Activated naive CD4-positive, alpha-beta T cell treated with anti-CD3 and anti-CD28 coated beads, Interleukin-2, amount 50 U/mL, for 72 hours (primary cell): ENCODE data around the gene NHLH1. TPM values are rescaled to one million over a fixed set of nuclear protein-coding genes. Genes with fewer than 3 reads are reported as not detected.
A peak's percentile ranks its signal among the peaks of the same experiment; 100 is the strongest.

Experiments
- ATAC-seq, 2 donors: fragments of 150-1000 bp; cut with Tn5 transposase; 2 replicates each; pipeline ENCODE4 v1.10.0; 2021; ENCODE audit warnings: mild to moderate bottlenecking in 2 of 2, moderate library complexity in 2 of 2
- DNase-seq, 2 donors: peaks; one replicate each; pipeline ENCODE4 v3.0.0; 2021 to 2022; ENCODE audit warnings: low spot score in 2 of 2
- H3K27ac Mint-ChIP-seq, 2 donors: one replicate each; pipeline ENCODE4 v1.8.0; 2022; ENCODE audit warnings: mild to moderate bottlenecking in 2 of 2, mixed read lengths in 2 of 2
- H3K36me3 Mint-ChIP-seq, 2 donors: one replicate each; pipeline ENCODE4 v1.8.0; 2022; ENCODE audit warnings: mixed read lengths in 2 of 2
- H3K9me3 Mint-ChIP-seq, 2 donors: one replicate each; pipeline ENCODE4 v1.8.0; 2022; ENCODE audit warnings: mixed read lengths in 2 of 2
- total RNA-seq, 2 donors: library from RNA; stranded (reverse); gene quantifications; one replicate each; pipeline ENCODE4 v1.2.3, GENCODE V29; 2022

NHLH1 gene
- total RNA-seq, 2 donors from 2014 or later: 0.46 to 0.68 TPM

DNA sequence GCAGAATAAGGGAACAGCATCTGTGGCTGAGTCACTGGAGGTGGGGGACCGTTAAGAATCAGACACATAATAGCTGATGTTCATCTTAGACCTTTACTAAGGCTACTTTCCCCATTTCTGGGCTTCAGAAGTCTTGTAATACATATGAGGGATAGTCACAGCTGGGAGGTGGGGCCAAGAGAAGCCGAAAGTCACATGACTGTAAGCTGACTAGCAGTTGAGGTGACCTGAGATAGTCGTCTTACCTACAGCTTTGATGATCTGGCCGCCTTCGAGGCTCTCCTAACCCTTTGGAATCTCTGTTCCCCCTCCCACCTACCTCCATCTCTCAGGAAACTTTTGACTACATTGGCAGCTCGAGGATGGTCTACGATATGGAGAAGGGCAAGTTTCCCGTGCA lies 14.3 kb upstream of the NHLH1 start:
- Mint-ChIP-seq H3K27ac (peak overlapping the region in 1 of 2 donors; percentile 73), H3K9me3 (no peaks in the 10 kb centered on the region), H3K36me3 (peaks cover 0 to 4% of the 10 kb centered on the region in 2 donors)
- DNase-seq (no peak), ATAC-seq (no peak)

DNA sequence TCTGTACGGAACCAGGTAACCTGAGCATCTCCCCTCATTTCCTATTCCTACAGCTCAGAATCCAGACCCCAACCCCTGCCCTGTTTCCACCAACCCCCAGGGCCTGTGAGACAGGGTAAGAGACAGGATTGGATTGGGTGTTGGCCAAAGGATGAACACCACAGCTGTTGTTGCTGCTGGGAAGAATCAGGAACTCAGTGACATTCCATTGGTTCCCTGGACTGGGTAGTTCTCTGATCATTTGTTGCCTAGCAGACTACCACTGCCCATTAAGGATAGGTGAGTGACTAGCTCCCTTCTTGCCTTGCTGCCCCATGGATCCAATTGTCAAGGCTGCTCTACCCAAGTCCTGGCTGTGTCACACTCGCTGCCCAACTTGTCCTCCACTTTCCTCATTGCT lies 13.6 kb upstream of the NHLH1 start:
- H3K9me3 Mint-ChIP-seq: no peaks in the 10 kb centered on the region
- peak overlapping the region in 1 of 2 donors; percentile 73 for H3K27ac Mint-ChIP-seq
- DNase-seq (no peak), ATAC-seq (no peak)
- H3K36me3 Mint-ChIP-seq: peaks cover 5 to 8% of the 10 kb centered on the region in 2 donors

DNA sequence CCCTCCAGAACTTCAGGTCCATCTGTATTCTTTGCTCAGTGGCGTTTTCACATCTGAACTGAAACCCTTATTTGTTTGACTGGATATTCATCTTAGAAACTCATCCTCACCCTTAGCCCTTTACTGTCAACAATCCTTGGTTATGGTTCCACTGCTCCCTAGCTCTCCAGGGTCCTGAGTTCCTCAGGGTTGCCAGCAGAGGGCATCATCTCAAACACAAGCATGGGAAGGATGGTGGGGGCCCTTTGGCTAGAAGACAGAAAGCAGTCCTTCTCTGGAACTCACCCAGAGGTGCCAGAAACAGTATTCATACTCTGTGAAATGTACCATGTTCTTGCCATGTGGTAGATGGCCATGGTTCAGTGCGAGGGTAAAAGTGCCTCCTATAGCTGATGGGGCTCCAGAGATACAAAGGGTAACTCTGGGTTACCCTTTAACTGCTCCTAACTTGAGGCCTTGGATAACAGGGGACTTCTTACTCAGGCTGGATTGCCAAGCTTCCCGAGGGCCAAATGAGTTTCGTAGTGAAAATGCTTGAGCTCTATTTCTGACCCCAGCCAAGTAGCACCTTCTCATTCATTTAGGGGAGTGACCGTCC lies 12.4 kb upstream of the NHLH1 start:
- Mint-ChIP-seq H3K9me3 (no peaks in the 10 kb centered on the region), H3K36me3 (peaks cover 11 to 12% of the 10 kb centered on the region in 2 donors), H3K27ac (peak overlapping the region in 1 of 2 donors; percentile 51)
- ATAC-seq (peak; percentile 33 to 51), DNase-seq (no peak)

DNA sequence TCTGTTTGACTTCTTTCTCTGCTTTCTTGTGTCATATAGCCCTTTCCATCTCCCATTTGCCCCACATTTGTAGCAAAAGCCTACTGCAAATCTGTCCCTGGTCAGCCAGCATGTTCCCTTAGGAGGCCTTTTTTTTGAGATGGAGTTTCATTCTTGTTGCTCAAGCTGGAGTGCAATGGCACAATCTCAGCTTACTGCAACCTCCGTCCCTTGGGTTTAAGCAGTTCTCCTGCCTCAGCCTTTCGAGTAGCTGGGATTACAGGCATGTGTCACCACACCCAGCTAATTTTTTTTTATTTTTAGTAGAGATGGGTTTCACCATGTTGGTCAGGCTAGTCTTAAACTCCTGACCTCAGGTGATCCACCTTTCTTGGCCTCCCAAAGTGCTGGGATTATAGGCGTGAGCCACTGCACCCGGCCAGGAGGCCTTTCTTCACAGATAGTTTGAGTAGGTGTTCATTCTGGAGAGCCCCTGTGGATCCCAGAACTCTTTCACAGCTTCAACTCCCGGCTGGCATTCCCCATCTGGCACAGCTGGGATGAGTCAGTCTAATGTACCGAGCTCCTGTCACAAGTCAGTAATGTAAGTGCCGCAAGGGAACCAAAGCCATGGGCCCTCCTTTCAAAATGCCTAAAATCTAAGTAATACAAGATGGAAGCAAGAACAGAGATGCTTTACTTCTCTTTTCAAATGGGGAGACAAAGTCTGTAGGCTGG lies 9.4 kb upstream of the NHLH1 start:
- DNase-seq: no peak
- H3K27ac Mint-ChIP-seq: no peak overlapping the region
- no peaks in the 10 kb centered on the region for H3K9me3 Mint-ChIP-seq
- peaks cover 11 to 12% of the 10 kb centered on the region in 2 donors for H3K36me3 Mint-ChIP-seq
- no peak for ATAC-seq

DNA sequence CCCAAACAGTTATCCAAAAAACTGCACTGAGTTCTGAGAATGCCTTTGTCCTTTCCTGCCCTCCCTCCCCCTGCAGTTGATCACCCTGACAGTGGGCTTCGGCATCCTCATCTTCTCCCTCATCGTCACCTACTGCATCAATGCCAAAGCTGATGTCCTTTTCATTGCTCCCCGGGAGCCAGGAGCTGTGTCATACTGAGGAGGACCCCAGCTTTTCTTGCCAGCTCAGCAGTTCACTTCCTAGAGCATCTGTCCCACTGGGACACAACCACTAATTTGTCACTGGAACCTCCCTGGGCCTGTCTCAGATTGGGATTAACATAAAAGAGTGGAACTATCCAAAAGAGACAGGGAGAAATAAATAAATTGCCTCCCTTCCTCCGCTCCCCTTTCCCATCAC lies 8.8 kb upstream of the NHLH1 start:
- Mint-ChIP-seq H3K36me3 (peaks cover 11 to 12% of the 10 kb centered on the region in 2 donors), H3K27ac (peak overlapping the region; percentile 63 to 78), H3K9me3 (no peaks in the 10 kb centered on the region)
- DNase-seq (no peak), ATAC-seq (no peak)

DNA sequence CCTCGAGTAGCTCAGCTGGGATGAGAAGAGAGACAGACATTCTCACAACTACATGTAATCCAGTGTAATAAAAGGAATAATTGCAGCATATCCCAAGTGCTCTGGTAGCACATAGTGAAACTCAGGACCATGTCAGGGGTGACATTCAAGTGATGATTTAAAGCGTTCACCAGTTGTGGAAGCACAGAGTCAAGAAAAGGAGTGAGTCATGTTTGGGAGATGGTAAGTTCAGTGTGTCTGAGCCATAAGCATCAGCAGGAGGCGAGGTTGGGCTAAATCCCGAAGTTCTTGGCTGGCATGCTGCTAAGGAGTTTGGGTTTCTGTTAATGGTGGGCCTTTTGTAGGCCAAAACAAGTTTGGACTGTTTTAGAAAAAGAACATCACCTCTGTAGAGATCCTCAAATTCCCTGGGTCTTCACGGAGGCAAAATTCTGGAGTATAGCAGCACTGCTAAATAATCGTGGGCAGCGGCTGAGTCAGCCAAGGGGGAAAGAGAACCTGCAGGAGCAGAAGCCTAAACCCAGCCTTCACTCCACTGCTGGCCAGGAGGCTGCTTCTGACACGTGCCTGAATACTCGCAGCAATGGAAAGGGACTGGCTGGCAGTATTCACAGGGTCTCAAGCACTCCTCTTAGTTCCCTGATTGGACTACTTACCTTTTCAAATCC lies 7.2 kb upstream of the NHLH1 start:
- no peaks in the 10 kb centered on the region for H3K9me3 Mint-ChIP-seq
- DNase-seq (no peak), ATAC-seq (peak in 1 of 2 donors; percentile 18)
- H3K27ac Mint-ChIP-seq: peak overlapping the region in 1 of 2 donors; percentile 47
- H3K36me3 Mint-ChIP-seq: peaks cover 8 to 11% of the 10 kb centered on the region in 2 donors

DNA sequence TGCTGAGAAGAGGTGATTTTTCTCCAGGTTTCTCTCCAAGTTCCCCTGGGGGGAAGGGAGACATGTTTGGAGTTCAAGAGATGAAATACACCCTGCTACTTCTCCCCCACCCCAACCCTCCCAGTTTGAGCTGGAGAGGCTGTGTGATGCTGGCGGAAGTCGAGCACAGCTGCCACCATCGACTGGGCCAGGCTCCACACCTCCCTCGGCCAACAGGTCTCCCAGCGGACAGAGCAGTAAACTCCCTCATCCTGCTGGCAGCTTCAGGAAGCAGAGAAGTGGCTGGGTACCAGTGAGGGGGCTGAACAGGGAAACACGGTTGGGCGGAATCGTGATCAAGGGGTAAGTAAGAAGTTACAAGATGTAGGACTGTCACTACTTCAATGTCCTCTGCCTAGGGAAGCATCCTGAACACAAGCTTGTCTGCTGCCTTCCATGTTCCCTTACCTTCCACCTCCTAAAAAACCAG lies 6.6 kb upstream of the NHLH1 start:
- ATAC-seq: no peak

DNA sequence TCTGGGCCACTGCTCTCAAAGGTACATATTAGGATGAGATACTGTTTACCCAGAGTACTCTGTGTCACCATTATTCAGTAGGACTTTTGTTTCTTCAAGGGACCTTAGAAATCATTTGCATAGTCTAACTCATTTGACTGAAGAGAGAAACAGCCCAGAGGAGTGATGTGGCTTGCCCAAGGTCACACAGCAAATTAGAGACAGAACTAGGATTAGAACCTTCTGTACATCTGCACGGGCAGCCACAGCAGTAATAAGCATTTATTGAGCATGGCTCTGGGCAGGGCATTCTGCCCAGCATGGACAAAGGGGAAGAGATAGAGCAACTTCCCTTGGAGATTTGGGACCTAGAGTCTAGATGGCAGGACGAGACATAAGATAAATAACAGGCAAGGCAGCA lies 5.7 kb upstream of the NHLH1 start:
- ATAC-seq: no peak
- Mint-ChIP-seq H3K9me3 (no peaks in the 10 kb centered on the region), H3K36me3 (peaks cover 8 to 11% of the 10 kb centered on the region in 2 donors), H3K27ac (peak overlapping the region; percentile 6 to 37)
- DNase-seq: no peak

More for the DNA sequence above, 6.6 kb upstream of the NHLH1 start:
- Mint-ChIP-seq H3K36me3 (peaks cover 8 to 11% of the 10 kb centered on the region in 2 donors), H3K27ac (peak overlapping the region in 1 of 2 donors; percentile 6), H3K9me3 (no peaks in the 10 kb centered on the region)
- DNase-seq: no peak

DNA sequence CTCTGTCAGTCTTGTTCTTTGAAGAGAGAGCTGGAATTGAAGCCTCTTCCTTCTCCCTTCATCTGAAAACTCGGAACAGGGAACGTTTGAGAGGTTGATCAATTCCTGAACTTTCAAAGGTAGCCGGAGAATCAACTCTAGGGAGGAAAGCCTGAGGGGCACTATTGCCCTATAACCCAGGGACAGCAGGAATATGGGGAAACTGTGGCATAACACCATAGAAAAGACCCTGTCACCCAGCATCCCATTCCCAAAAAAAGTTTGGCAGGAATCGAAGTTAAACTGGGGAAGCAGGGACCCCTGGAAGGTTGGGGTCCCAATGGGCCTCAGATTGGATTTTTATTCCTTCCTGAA lies 5.1 kb upstream of the NHLH1 start:
- Mint-ChIP-seq H3K36me3 (peaks cover 8 to 11% of the 10 kb centered on the region in 2 donors), H3K9me3 (no peaks in the 10 kb centered on the region), H3K27ac (peak overlapping the region; percentile 72 to 88)
- ATAC-seq: no peak
- no peak for DNase-seq

DNA sequence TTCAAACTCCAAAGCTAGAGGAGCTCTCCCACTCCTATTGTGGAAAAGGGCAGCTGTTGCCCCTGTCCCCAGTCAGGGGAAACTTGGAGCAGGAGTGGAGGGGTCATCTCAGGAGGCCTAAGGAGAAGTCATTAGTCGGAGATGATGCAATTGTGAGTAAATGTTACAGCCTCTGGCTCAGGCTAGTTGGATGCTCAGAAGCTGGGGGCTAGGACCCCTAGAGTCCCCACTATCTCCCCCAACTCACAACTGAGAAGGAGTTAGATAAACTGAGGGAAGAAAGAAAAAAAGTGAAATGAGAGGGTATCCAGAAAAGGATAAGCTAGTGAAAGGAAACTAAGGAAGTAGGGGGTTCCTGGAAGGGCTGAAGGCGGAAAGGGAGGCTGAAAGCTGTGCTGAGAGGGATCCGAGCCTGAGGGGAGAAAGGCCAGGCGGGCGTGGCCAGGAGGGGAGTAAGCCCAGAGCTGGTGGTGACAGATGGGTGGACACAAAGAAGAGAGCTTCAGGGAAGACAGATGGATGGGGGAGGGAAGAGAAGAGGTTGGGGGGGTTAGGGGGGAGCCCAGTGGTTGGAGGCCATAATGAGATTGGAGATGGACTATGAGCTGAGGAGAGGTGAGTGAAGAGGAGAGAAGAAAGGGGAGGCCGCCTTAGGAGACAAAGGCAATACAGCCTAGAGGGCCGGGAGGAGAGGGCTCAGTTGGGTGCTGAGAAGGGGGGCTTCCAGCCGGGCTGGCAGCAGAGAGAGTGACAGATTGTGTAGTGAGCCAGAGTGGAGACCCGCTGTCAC lies 4.5 kb upstream of the NHLH1 start:
- DNase-seq: no peak
- Mint-ChIP-seq H3K27ac (peak overlapping the region; percentile 72 to 88), H3K36me3 (peaks cover 8 to 11% of the 10 kb centered on the region in 2 donors), H3K9me3 (no peaks in the 10 kb centered on the region)
- ATAC-seq: no peak

DNA sequence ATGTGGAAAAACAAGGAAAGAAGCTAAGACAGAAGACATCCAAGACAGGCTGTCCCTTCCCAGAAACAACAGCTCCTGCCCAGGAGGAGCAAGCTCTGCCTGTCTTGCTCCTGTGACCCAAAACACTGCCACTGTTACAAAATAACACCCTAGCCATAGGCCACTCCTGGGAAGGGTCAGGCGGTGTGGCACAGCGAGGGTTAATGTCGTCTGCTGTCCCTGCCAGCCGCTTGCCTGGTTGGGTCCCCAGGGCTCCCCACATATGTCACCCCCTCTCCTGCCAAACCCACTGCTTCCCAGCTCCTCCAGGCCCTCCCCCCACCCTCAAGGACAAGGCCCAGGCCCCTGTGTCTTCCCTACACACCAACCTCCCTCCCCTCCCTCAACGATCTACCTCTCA lies 3.9 kb upstream of the NHLH1 start:
- Mint-ChIP-seq H3K9me3 (no peaks in the 10 kb centered on the region), H3K27ac (peak overlapping the region; percentile 39 to 72), H3K36me3 (peaks cover 6 to 8% of the 10 kb centered on the region in 2 donors)
- no peak for ATAC-seq
- no peak for DNase-seq

DNA sequence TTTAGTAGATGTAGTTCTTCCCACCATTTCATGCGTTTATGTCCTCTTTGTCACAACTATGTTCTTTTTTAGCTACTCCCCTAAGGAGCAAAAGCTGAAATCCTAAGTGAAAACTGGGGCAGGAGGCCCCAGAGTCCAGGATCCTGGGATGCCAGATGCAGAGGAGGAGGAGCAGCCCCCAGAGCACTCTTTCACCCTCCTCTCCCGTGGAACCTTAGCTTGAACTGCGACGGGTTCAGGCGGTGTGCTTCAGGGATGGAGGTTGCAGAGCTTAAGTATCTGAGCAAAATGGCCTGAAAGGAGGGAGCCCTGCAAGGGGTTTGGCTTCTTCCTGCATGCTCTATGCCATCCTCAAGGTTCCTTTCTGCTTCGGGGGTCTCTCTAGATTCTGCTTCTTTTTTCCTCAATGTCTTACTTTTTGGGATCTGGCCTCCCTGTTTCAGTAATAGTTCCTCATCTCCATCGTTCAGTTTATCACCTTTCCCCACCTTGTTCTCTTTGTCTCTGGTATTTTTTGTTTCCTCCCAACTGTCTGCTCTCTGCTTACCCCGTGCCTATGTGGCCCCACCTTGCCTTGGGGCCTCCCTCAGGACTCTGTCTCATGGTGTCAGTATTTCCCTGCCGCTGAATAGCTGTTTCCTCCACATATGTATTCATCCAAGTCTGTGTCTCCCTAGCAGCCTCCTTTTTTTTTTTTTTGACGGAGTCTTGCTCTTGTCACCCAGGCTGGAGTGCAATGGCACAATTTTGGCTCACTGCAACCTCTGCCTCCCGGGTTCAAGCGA lies 2.7 kb upstream of the NHLH1 start:
- DNase-seq: no peak
- Mint-ChIP-seq H3K9me3 (no peaks in the 10 kb centered on the region), H3K27ac (peak overlapping the region; percentile 65 to 72), H3K36me3 (no peaks in the 10 kb centered on the region)
- no peak for ATAC-seq

DNA sequence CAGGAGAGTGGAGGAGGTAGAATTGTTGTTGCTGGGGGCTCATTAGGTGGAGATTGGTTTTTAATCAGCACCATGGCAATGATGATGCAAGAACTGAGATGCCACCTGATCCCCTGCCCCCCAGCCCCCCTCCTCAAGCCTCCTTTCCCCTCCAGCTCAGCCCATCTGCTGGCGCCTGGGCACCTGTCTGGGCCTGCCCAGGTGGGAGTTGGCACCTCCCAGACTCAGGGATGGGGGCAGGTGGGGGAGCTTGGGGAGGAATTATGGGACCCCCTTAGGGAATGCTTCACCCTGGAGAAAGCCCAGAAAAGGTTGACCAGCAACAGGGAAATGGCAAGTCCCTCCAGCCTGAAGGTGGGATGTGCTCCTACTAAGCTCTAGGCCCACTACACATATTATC lies 1.5 kb upstream of the NHLH1 start:
- ATAC-seq: no peak
- Mint-ChIP-seq H3K27ac (no peak overlapping the region), H3K36me3 (no peaks in the 10 kb centered on the region), H3K9me3 (no peaks in the 10 kb centered on the region)
- DNase-seq: no peak

DNA sequence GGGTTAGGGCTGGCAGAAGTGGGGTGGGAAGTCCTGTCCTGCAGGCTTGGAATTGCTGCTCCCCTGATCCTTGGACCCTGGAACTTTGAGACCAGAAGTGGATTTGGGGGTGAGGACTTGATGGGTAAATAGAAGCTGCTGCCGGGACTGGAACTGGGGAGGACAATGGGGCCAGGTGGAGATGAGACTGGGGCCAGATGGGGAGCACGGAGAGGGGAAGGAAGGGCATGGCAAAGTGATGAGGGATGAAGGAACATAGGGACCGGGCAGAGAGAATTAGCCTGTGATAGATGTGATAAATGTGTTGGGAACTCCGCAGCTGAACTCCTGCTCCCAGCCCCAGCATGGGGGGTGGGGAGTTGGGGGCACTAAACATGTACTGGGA lies 637 bp downstream of the NHLH1 start:
- H3K27ac Mint-ChIP-seq: no peak overlapping the region
- H3K36me3 Mint-ChIP-seq: no peaks in the 10 kb centered on the region
- no peaks in the 10 kb centered on the region for H3K9me3 Mint-ChIP-seq
- DNase-seq (no peak), ATAC-seq (no peak)

DNA sequence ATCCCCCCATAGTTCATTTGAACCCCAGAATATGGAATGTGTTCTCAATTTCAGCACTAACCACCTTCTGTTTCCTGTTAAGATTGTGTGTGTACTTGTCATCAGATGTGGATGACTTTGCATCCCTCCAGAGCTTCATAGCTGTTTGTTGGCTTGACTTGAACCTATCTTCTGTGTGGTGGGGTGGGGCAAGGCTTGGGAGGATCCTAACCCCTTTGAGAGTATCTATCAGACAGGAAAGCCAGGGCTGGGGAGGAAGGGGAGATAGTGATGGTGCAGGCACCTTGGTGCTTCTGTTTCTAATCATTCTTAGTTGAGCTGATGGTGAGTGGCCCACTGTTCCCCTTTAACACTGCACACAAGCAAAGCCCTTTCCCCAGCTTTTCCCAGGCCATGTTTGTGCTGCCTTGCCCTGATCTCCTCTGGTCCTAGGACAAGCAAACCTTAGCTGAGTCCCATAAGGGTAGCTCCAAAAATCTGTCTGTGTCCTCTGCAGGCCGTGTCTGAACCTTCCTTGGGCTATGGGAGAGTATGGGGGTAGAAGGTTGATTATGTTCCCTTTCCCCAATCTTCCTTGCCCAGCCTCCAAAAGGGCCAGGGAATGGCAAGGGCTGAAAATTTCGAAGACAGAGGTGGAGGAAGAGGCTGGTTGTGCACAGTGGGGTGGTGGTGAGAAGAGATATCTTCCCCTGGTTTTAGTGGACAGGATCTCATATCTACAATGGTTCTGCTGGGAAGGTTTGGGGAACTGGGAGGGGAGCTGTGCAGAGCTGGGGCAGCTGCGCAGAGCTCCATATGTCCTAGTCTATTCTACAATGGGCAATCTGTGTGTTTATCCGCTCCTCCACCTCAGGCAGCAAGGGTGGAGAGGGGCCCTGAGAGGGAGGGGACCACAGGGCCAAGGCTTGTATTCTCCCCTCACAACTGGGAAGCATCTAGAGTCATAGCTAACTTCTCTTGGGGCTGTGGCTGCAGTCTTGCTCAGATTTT lies 1.4 kb downstream of the NHLH1 start:
- no peaks in the 10 kb centered on the region for H3K36me3 Mint-ChIP-seq
- no peak overlapping the region for H3K27ac Mint-ChIP-seq
- no peaks in the 10 kb centered on the region for H3K9me3 Mint-ChIP-seq
- no peak for ATAC-seq
- DNase-seq: no peak
